Measurements from ENCODE around the gene C2CD3. TPM values are rescaled to one million over a fixed set of nuclear protein-coding genes. Genes with fewer than 3 reads are reported as not detected.

Gene C2CD3
- polyA plus RNA-seq, 1 experiment: 8.7 TPM

- peak overlapping the region; percentile 83 for H3K4me3 ChIP-seq (ENCODE audit: low read depth, low read length)
- no peaks in the 10 kb centered on the region for H3K27me3 ChIP-seq (ENCODE audit: control insufficient read depth, insufficient read depth, low read length)
- no peak overlapping the region for H3K27ac ChIP-seq (ENCODE audit: low read depth, low read length)
- ChIA-PET POLR2A (interaction anchor here (0.6 to 1.6 kb wide), 7 partner anchors 20 to 423 kb away, joined by 3 to 6 read pairs (median 4); partner anchors contain the start of genes MRPL48 and POLD3), CTCF (interaction anchor here (0.6 to 1.8 kb wide), 6 partner anchors 20 to 134 kb away, joined by 3 to 11 read pairs (median 4); no protein-coding TSS in a partner anchor)
- TF ChIP-seq CTCF (IDR thresholded peaks at IDR 0.05; ENCODE audit: low read depth, low read length): no peak
- DNase-seq (ENCODE audit: low read depth, low spot score): no peak
- H3K9me3 ChIP-seq (ENCODE audit: control insufficient read depth, insufficient read depth, low read length): no peaks in the 10 kb centered on the region
Observed at GRCh38 chr11:74169738-74170458, 904 bp downstream of the C2CD3 start.

GRCh38 chr11:74168838-74169237 is 2.0 kb downstream of the C2CD3 start:
- no peak for DNase-seq (ENCODE audit: low read depth, low spot score)
- H3K27ac ChIP-seq (ENCODE audit: low read depth, low read length): no peak overlapping the region
- ChIA-PET CTCF (no interaction called here), POLR2A (no interaction called here)
- no peak for TF ChIP-seq CTCF (IDR thresholded peaks at IDR 0.05; ENCODE audit: low read depth, low read length)
- H3K4me3 ChIP-seq (ENCODE audit: low read depth, low read length): no peak overlapping the region
- H3K27me3 ChIP-seq (ENCODE audit: control insufficient read depth, insufficient read depth, low read length): no peaks in the 10 kb centered on the region
- H3K9me3 ChIP-seq (ENCODE audit: control insufficient read depth, insufficient read depth, low read length): no peaks in the 10 kb centered on the region

- Histone ChIP-seq H3K9me3 (ENCODE audit: control insufficient read depth, insufficient read depth, low read length) (no peaks in the 10 kb centered on the region), H3K27ac (ENCODE audit: low read depth, low read length) (no peak overlapping the region), H3K27me3 (ENCODE audit: control insufficient read depth, insufficient read depth, low read length) (no peaks in the 10 kb centered on the region), H3K4me3 (ENCODE audit: low read depth, low read length) (no peak overlapping the region)
- CTCF ChIA-PET: interaction anchor here (0.9 kb wide), 1 partner anchor 8 kb away, joined by 4 read pairs; the partner anchor contains the start of genes C2CD3 and PPME1
- no peak for TF ChIP-seq CTCF (IDR thresholded peaks at IDR 0.05; ENCODE audit: low read depth, low read length)
- no peak for DNase-seq (ENCODE audit: low read depth, low spot score)
- POLR2A ChIA-PET: no interaction called here
Observed at GRCh38 chr11:74162681-74163467, 7.9 kb downstream of the C2CD3 start.

- DNase-seq (ENCODE audit: low read depth, low spot score): no peak
- no peak for TF ChIP-seq CTCF (IDR thresholded peaks at IDR 0.05; ENCODE audit: low read depth, low read length)
- no peaks in the 10 kb centered on the region for H3K9me3 ChIP-seq (ENCODE audit: control insufficient read depth, insufficient read depth, low read length)
- CTCF ChIA-PET: no interaction called here
- no peak overlapping the region for H3K27ac ChIP-seq (ENCODE audit: low read depth, low read length)
- no peaks in the 10 kb centered on the region for H3K27me3 ChIP-seq (ENCODE audit: control insufficient read depth, insufficient read depth, low read length)
- POLR2A ChIA-PET: no interaction called here
- no peak overlapping the region for H3K4me3 ChIP-seq (ENCODE audit: low read depth, low read length)
Observed at GRCh38 chr11:74159642-74160041, 11.2 kb downstream of the C2CD3 start.

GRCh38 chr11:74157169-74157568 is 13.6 kb downstream of the C2CD3 start:
- ChIA-PET CTCF (no interaction called here), POLR2A (no interaction called here)
- no peak for DNase-seq (ENCODE audit: low read depth, low spot score)
- H3K27me3 ChIP-seq (ENCODE audit: control insufficient read depth, insufficient read depth, low read length): no peaks in the 10 kb centered on the region
- H3K9me3 ChIP-seq (ENCODE audit: control insufficient read depth, insufficient read depth, low read length): no peaks in the 10 kb centered on the region
- no peak overlapping the region for H3K27ac ChIP-seq (ENCODE audit: low read depth, low read length)
- TF ChIP-seq CTCF (IDR thresholded peaks at IDR 0.05; ENCODE audit: low read depth, low read length): no peak
- no peak overlapping the region for H3K4me3 ChIP-seq (ENCODE audit: low read depth, low read length)
